GM19452 (cell line): ENCODE measurements around the gene ACTRT3.
"Not testable (repeated sequence)": the region's sequence is repeated elsewhere in the genome, so short reads cannot be mapped to it uniquely, and the experiment has no call there.

Experiments used
- ATAC-seq: cut with Tn5 transposase; IDR thresholded peaks from one replicate; pipeline ENCODE4 v1.9.1; 2021; ENCODE audit not compliant: unreplicated experiment

Gene ACTRT3

GRCh38 chr3:169772897-169773816 lies 3.8 kb upstream of the ACTRT3 start, which contains the start of gene MYNN:
Gene MYNN, plus strand, starts transcription at chr3:169773396. Its CDS starts 900 bp downstream, at chr3:169774296.
- ATAC-seq, result peak; percentile 81

GRCh38 chr3:169772305-169772896 lies 3.0 kb upstream of the ACTRT3 start:
- ATAC-seq, result peak; percentile 14

GRCh38 chr3:169771497-169772304 lies 2.3 kb upstream of the ACTRT3 start:
- peak; percentile 16 for ATAC-seq

- ATAC-seq, result peak; percentile 85
Measured at GRCh38 chr3:169764882-169765612, 4.3 kb downstream of the ACTRT3 start, which contains the start of gene TERC. Gene TERC, minus strand, starts transcription at chr3:169765060.

GRCh38 chr3:169764312-169764881 lies 5.0 kb downstream of the ACTRT3 start:
- ATAC-seq, result peak; percentile 38

GRCh38 chr3:169760479-169760878 lies 8.9 kb downstream of the ACTRT3 start:
- no peak for ATAC-seq

- ATAC-seq, result peak; percentile 56
Measured at GRCh38 chr3:169759256-169759655, 10.1 kb downstream of the ACTRT3 start.

GRCh38 chr3:169758359-169758994 lies 10.9 kb downstream of the ACTRT3 start:
- ATAC-seq, result no peak

- no peak for ATAC-seq
Measured at GRCh38 chr3:169755488-169755887, 13.9 kb downstream of the ACTRT3 start.

GRCh38 chr3:169754711-169755110 lies 14.7 kb downstream of the ACTRT3 start:
- ATAC-seq, result no peak

- no peak for ATAC-seq
Measured at GRCh38 chr3:169751875-169752274, 17.5 kb downstream of the ACTRT3 start.

GRCh38 chr3:169750665-169751064 lies 18.7 kb downstream of the ACTRT3 start:
- no peak for ATAC-seq

- ATAC-seq, result no peak
Measured at GRCh38 chr3:169748670-169749069, 20.7 kb downstream of the ACTRT3 start.

GRCh38 chr3:169746924-169747323 lies 22.4 kb downstream of the ACTRT3 start:
- ATAC-seq, result no peak

GRCh38 chr3:169744366-169745054 lies 24.9 kb downstream of the ACTRT3 start:
- no peak for ATAC-seq

- ATAC-seq, result no peak
Measured at GRCh38 chr3:169739067-169739466, 30.3 kb downstream of the ACTRT3 start.

- ATAC-seq, result not testable (repeated sequence)
Measured at GRCh38 chr3:169731857-169732256, 37.5 kb downstream of the ACTRT3 start.

GRCh38 chr3:169722724-169723123 lies 46.6 kb downstream of the ACTRT3 start:
- ATAC-seq, result no peak

- not testable (repeated sequence) for ATAC-seq
Measured at GRCh38 chr3:169718415-169718814, 50.9 kb downstream of the ACTRT3 start.
